Sigmoid colon (tissue), 7 donors: Measurements from ENCODE around the gene ID3. TPM values are rescaled to one million over a fixed set of nuclear protein-coding genes. Genes with fewer than 3 reads are reported as not detected.

Experiments used
- DNase-seq: peaks from one replicate; pipeline ENCODE4 v3.0.0-alpha.2; 2019
- H3K27ac ChIP-seq, 4 donors: fragments of 200-600 bp; sonication (generic); one replicate each; pipeline ENCODE4 v1.5.1; 2016 to 2019; ENCODE audit warnings: mild to moderate bottlenecking in 1 of 4
- H3K27me3 ChIP-seq, 3 donors: fragments of 200-600 bp; sonication (generic); one replicate each; pipeline ENCODE4 v1.5.1; 2019; ENCODE audit warnings: mild to moderate bottlenecking in 1 of 3
- H3K36me3 ChIP-seq, 4 donors: fragments of 200-600 bp; sonication (generic); one replicate each; pipeline ENCODE4 v1.5.1; 2016 to 2019
- H3K4me1 ChIP-seq, 4 donors: fragments of 200-600 bp; sonication (generic); one replicate each; pipeline ENCODE4 v1.5.1; 2017 to 2019
- H3K4me3 ChIP-seq, 4 donors: fragments of 200-600 bp; sonication (generic); one replicate each; pipeline ENCODE4 v1.5.1; 2017 to 2019; ENCODE audit warnings: mild to moderate bottlenecking in 2 of 4, moderate library complexity in 1 of 4
- H3K9me3 ChIP-seq, 4 donors: fragments of 200-600 bp in 3 of 4; sonication (generic) in 3 of 4; one replicate each; pipeline versions ENCODE4 v1.5.1 to v1.6.1; 2013 to 2019
- EP300 ChIP-seq, 4 donors: sonication (generic); formaldehyde crosslinking; IDR thresholded peaks; one replicate each; pipeline ENCODE4 v1.6.1; 2017; ENCODE audit warnings: antibody characterized with exemption in 4 of 4
- POLR2A ChIP-seq, 2 donors: fragments of 450-650 bp; IDR thresholded peaks; one replicate each; pipeline ENCODE4 v1.6.1; 2016; ENCODE audit warnings: antibody characterized with exemption in 2 of 2, mild to moderate bottlenecking in 2 of 2, moderate library complexity in 2 of 2
- POLR2AphosphoS5 ChIP-seq, 4 donors: sonication (generic); formaldehyde crosslinking; IDR thresholded peaks; one replicate each; pipeline ENCODE4 v1.6.1; 2017; ENCODE audit warnings: antibody characterized with exemption in 4 of 4
- WGBS, 2 donors: extraction: QIAGEN DNeasy Blood & Tissue Kit; methylation state at CpG; one replicate each; pipeline ENCODE4 v1.1.7; 2013; 5-methylcytosine and 5-hydroxymethylcytosine counted together
- intact Hi-C: fragments of 100-400 bp; cut with DNase I; formaldehyde crosslinking; loops from one replicate; pipeline ENCODE4 v1.15.1; 2023
- polyA plus RNA-seq, 3 donors: library from polyadenylated mRNA; stranded (reverse); fragments of 200-250 nt; gene quantifications; one replicate each; pipeline ENCODE4 v1.2.3, GENCODE V29; 2013
- total RNA-seq, 4 donors: library from RNA; depleted of rRNA; stranded (reverse); fragments of >200 nt; gene quantifications; one replicate each; pipeline ENCODE4 v1.1.0, GENCODE V29; 2016
- TF ChIP-seq, protein P1 (sequence below), 4 experiments: fragments of 450-650 bp in 3 of 4; fragments of 200-600 bp in 1 of 4; IDR thresholded peaks; one replicate each; pipeline ENCODE4 v1.5.1; 2016 to 2019; ENCODE audit warnings: antibody characterized with exemption in 4 of 4, mild to moderate bottlenecking in 3 of 4, moderate library complexity in 2 of 4
- donor health status: healthy with polysubstance abuse.
- donor health status: Bipolar disorder and iron deficiency.
- donor health status: healthy.

Gene ID3
- total and polyA plus RNA-seq, 7 donors: 72.1 to 232 (median 114) TPM

DNA sequence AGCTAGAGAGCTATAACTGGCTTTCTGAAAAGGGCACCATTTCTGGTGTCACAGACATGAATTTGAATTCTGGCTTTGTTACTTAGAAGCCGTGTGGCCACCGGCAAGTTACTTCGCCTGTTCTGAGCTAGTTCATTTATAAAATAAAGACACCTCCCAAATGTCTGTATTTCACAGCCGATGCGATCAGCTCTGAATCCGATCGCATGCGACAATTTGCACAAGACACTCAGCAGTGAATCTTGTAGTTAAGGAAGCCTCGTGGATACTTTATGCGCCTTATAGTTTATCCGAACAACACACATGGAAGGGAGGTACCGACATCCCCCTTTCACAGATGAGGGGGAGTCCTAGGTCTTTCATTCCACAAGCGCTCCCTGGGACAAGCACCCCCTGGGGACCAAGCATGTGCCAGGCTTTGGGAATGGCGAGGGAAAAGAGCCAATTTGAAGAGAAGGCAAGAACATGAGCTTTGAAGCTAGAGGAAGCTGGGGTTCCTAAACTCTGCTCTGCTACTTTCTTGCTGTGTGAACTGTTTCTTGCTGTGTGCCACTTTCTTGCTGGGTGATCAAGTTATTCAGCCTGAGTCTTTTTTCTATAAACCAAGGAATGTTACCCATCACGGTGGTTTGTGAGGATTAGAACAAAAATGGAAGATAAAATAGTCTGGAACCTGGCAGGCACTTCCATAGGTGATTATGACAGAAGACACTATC is 3.9 kb downstream of the ID3 start:
- WGBS, 2 donors: 31 to 42% methylated on average over 15 of the region's 15 CpGs
- peaks cover 0 to 57% (median 53%) of the 10 kb centered on the region in 4 donors for H3K4me1 ChIP-seq
- no peak for DNase-seq
- peak overlapping the region; percentile 89 to 96 (median 96) for H3K27ac ChIP-seq
- intact Hi-C loops: loop anchor here (5.0 kb wide), 1 partner anchor 378 kb away; no protein-coding TSS in a partner anchor
- no peaks in the 10 kb centered on the region for H3K27me3 ChIP-seq
- no peaks in the 10 kb centered on the region for H3K9me3 ChIP-seq
- TF ChIP-seq POLR2A (IDR thresholded peaks at IDR 0.05) (no peak), EP300 (IDR thresholded peaks at IDR 0.05) (no peak), POLR2AphosphoS5 (IDR thresholded peaks at IDR 0.05) (peak in 1 of 4 donors; percentile 16)
- TF ChIP-seq, protein P1, sequence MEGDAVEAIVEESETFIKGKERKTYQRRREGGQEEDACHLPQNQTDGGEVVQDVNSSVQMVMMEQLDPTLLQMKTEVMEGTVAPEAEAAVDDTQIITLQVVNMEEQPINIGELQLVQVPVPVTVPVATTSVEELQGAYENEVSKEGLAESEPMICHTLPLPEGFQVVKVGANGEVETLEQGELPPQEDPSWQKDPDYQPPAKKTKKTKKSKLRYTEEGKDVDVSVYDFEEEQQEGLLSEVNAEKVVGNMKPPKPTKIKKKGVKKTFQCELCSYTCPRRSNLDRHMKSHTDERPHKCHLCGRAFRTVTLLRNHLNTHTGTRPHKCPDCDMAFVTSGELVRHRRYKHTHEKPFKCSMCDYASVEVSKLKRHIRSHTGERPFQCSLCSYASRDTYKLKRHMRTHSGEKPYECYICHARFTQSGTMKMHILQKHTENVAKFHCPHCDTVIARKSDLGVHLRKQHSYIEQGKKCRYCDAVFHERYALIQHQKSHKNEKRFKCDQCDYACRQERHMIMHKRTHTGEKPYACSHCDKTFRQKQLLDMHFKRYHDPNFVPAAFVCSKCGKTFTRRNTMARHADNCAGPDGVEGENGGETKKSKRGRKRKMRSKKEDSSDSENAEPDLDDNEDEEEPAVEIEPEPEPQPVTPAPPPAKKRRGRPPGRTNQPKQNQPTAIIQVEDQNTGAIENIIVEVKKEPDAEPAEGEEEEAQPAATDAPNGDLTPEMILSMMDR (IDR thresholded peaks at IDR 0.05): no peak
- no peaks in the 10 kb centered on the region for H3K36me3 ChIP-seq
- peak overlapping the region; percentile 38 to 72 (median 66) for H3K4me3 ChIP-seq

DNA sequence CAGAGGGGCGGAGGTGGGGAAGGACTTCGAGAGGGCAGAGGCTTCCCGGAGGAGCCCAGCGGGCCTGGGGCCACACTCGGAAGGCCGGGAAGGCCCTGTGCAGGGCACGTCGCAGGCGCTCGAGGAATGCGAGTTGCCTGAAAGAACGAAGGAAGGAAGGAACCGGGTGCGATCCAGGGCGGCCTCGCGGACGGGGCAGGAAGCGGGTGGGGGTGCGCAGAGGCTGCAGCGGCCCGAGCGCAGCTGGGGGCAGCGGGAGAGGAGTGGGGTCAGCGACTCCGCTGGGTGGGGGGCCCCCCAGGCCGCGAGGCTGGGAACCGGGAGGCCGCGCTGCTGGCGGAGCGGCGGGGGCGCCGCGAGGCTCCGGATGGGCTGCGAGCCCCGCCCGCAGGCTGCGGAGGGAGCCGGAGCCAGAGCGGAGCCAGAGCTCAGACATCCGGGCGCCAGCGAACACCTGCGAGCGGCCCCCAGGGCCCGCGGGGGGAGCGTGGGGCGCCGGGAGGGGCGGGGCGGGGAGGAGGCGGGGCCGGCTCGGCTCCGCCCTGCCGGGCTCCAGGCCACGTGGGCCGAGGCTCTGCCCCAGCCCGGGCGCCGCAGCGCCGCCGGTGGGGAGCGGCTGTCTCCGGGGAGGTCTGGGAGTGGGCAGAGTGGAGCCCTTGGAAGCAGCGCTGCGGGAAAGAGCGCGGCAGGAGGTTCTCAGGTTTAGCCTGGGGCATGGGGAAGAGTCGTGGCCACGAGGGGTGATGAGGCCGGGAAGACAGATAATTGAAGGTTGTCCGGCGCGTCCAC is 4.6 kb downstream of the ID3 start:
- TF ChIP-seq POLR2A (IDR thresholded peaks at IDR 0.05) (peak; percentile 68 to 80), EP300 (IDR thresholded peaks at IDR 0.05) (no peak), POLR2AphosphoS5 (IDR thresholded peaks at IDR 0.05) (peak; percentile 82 to 92 (median 92))
- TF ChIP-seq, protein P1 (IDR thresholded peaks at IDR 0.05): no peak
- 1% methylated on average over 81 of the region's 81 CpGs for WGBS, 2 donors

DNA sequence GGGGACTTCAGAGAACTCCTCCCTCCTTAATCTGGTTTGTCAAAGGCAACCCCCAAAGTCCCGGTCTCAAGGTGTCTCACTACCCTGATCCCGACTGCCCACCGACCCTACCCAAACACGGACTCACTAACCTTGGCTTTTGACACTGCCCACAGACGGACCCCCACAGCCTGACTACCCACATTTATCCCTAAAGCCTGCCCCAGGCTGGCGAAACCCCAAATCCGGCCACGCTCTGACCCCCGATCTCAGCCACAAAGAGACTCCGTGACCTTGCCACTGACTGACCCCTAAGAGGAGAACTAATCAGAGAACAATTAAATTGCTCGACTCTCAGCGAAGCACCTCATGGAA is 5.2 kb downstream of the ID3 start:
- peaks cover 0 to 50% (median 44%) of the 10 kb centered on the region in 4 donors for H3K4me1 ChIP-seq

More for the DNA sequence above, 4.6 kb downstream of the ID3 start:
- Histone ChIP-seq H3K4me1 (peaks cover 0 to 50% (median 46%) of the 10 kb centered on the region in 4 donors), H3K36me3 (no peaks in the 10 kb centered on the region), H3K27me3 (no peaks in the 10 kb centered on the region), H3K9me3 (no peaks in the 10 kb centered on the region), H3K27ac (peak overlapping the region; percentile 89 to 96 (median 96)), H3K4me3 (peak overlapping the region; percentile 38 to 72 (median 66))
- DNase-seq: peak; percentile 90
- intact Hi-C loops: loop anchor here (5.0 kb wide), 1 partner anchor 377 kb away; no protein-coding TSS in a partner anchor

DNA sequence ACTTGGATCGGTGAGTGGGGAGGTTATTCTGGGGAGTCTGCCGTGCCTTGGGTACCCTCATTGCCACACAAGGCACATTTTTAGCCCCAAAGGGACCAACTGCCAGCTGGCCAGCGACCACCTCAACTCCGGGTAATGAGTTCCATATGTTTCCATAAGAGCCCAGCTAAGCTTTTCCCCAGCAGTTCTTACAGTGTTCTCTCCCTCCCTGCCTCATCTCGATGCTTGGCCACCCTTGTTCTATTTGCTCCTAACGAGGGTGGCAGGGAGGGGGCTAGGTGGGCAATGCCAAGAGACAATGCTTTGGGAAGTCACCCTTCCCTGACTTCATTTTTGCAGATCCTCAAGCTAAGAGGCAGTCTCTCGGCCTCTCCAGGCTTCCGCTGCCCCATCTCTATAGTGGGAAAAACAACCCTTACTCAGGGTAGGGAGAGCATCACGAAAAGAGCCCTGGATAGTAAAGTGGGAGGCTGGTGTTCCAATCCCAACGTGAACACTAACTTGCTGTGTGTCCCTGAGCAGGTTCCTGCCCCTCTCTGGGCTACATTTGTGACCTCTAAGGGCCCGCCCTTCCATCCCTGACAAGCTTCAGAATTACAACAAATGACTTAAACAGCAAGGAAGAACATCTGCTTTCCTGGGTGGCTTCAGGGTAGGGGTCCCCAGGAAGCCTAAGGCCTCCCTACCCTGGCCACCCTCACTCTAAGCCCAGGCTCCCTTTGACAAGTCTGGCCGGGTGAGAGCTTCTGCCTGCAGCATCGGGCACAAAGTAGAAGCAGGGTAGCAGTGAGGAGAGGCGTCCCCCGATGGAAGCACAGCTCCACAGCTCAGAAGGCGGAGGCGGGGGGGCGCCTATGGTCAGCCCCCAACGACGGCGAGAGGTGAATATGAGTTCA is 5.8 kb downstream of the ID3 start:
- no peak for DNase-seq
- Histone ChIP-seq H3K27ac (peak overlapping the region; percentile 89 to 96 (median 96)), H3K4me3 (no peak overlapping the region), H3K36me3 (no peaks in the 10 kb centered on the region), H3K4me1 (peaks cover 0 to 44% (median 39%) of the 10 kb centered on the region in 4 donors), H3K9me3 (no peaks in the 10 kb centered on the region), H3K27me3 (no peaks in the 10 kb centered on the region)
- intact Hi-C loops: no loop called here
- 67 to 70% methylated on average over 21 of the region's 21 CpGs for WGBS, 2 donors
- no peak for TF ChIP-seq POLR2AphosphoS5 (IDR thresholded peaks at IDR 0.05)
- TF ChIP-seq EP300 (IDR thresholded peaks at IDR 0.05): no peak
- TF ChIP-seq, protein P1 (IDR thresholded peaks at IDR 0.05): no peak
- no peak for TF ChIP-seq POLR2A (IDR thresholded peaks at IDR 0.05)

More for the DNA sequence above, 5.2 kb downstream of the ID3 start:
- Histone ChIP-seq H3K27me3 (no peaks in the 10 kb centered on the region), H3K4me3 (peak overlapping the region in 3 of 4 donors; percentile 63 to 72 (median 69)), H3K36me3 (no peaks in the 10 kb centered on the region), H3K27ac (peak overlapping the region; percentile 89 to 96 (median 96)), H3K9me3 (no peaks in the 10 kb centered on the region)
- TF ChIP-seq, protein P1 (IDR thresholded peaks at IDR 0.05): no peak
- TF ChIP-seq POLR2A (IDR thresholded peaks at IDR 0.05): no peak
- TF ChIP-seq POLR2AphosphoS5 (IDR thresholded peaks at IDR 0.05): no peak
- DNase-seq: no peak
- WGBS, 2 donors: 15 to 32% methylated on average over 12 of the region's 12 CpGs
- intact Hi-C loops: no loop called here
